ENCODE results near the gene CTNNA2. TPM values are rescaled to one million over a fixed set of nuclear protein-coding genes. Genes with fewer than 3 reads are reported as not detected.

CTNNA2 gene
- total RNA-seq, 1 donor from 2014 or later: not detected

DNA sequence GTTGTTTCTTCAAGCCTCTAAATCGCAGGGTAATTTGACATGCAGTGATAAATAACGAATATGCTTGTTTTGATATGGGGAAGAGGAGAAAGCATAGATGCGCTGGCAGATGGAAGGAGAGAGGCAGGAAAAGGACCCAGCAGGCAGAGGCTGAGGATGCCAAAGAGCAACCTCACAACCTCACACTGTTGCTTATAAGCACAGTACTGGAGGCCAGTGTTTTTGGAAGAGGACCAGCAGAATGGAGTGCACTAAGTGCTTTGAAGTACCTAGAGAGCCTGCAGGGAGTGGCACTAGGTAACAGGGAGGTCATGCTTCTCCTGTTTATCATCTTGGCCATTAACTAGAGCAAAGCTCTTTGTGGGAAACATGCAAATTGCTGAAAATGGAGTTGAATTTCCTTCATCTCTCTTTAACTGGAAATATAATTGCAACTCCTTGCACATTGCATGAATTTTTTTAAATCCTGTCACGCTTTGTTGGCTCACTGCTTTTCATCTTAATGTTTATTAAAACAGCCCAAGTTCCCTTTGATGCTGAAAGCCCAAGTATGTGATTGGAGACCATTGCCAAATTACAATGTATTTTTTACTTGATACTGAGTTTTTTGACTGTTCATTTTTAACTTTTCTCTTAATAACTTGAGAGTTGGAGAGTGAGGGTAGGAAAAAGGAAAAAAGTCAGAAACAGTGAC lies 555.3 kb downstream of the CTNNA2 start:
- no peaks in the 10 kb centered on the region for H3K9me3 ChIP-seq
- H3K36me3 ChIP-seq: no peaks in the 10 kb centered on the region
- intact Hi-C loops (cut with DNase I): no loop called here
- no peaks in the 10 kb centered on the region for H3K4me1 ChIP-seq
- H3K4me3 ChIP-seq: no peak overlapping the region
- peak; percentile 96 for ATAC-seq
- TF ChIP-seq, protein P1, sequence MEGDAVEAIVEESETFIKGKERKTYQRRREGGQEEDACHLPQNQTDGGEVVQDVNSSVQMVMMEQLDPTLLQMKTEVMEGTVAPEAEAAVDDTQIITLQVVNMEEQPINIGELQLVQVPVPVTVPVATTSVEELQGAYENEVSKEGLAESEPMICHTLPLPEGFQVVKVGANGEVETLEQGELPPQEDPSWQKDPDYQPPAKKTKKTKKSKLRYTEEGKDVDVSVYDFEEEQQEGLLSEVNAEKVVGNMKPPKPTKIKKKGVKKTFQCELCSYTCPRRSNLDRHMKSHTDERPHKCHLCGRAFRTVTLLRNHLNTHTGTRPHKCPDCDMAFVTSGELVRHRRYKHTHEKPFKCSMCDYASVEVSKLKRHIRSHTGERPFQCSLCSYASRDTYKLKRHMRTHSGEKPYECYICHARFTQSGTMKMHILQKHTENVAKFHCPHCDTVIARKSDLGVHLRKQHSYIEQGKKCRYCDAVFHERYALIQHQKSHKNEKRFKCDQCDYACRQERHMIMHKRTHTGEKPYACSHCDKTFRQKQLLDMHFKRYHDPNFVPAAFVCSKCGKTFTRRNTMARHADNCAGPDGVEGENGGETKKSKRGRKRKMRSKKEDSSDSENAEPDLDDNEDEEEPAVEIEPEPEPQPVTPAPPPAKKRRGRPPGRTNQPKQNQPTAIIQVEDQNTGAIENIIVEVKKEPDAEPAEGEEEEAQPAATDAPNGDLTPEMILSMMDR (IDR thresholded peaks at IDR 0.05): no peak
- no peak for DNase-seq
- H3K27ac ChIP-seq: no peak overlapping the region
- no peaks in the 10 kb centered on the region for H3K27me3 ChIP-seq

GRCh38 chr2:80070587-80070986 lies 557.7 kb downstream of the CTNNA2 start:
- no peaks in the 10 kb centered on the region for H3K9me3 ChIP-seq
- no peak overlapping the region for H3K4me3 ChIP-seq
- H3K36me3 ChIP-seq: no peaks in the 10 kb centered on the region
- ATAC-seq (no peak), DNase-seq (no peak)
- H3K27me3 ChIP-seq: no peaks in the 10 kb centered on the region
- TF ChIP-seq, protein P1 (IDR thresholded peaks at IDR 0.05): no peak
- no peaks in the 10 kb centered on the region for H3K4me1 ChIP-seq
- no peak overlapping the region for H3K27ac ChIP-seq
- intact Hi-C loops (cut with DNase I): no loop called here

DNA sequence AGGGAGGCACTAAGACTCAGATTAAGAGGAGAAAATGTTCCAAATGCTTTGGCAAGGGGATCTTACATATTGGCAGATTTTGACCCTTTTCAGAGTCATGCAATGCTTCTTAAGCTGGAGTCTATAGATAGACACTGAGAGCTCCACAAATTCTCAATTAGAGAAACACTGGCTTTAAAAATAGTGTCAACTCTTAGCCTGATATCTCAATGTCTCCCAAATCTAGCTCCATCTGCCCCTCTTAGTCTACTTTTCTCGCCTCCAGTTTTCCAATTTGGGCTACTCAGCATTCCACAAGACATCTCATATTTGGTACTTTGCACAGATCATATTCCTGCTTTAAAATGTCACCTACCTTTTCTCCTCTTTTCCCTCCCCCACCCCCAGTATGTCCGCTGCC lies 559.1 kb downstream of the CTNNA2 start:
- no peaks in the 10 kb centered on the region for H3K9me3 ChIP-seq
- ATAC-seq: no peak
- TF ChIP-seq, protein P1 (IDR thresholded peaks at IDR 0.05): no peak
- H3K36me3 ChIP-seq: no peaks in the 10 kb centered on the region
- H3K4me1 ChIP-seq: no peaks in the 10 kb centered on the region
- DNase-seq: no peak
- no peaks in the 10 kb centered on the region for H3K27me3 ChIP-seq
- H3K27ac ChIP-seq: no peak overlapping the region
- intact Hi-C loops (cut with DNase I): no loop called here
- no peak overlapping the region for H3K4me3 ChIP-seq

- peak; percentile 82 for ATAC-seq
- Histone ChIP-seq H3K36me3 (no peaks in the 10 kb centered on the region), H3K4me1 (no peaks in the 10 kb centered on the region), H3K27me3 (no peaks in the 10 kb centered on the region), H3K9me3 (no peaks in the 10 kb centered on the region), H3K4me3 (no peak overlapping the region), H3K27ac (no peak overlapping the region)
- DNase-seq: no peak
- TF ChIP-seq, protein P1 (IDR thresholded peaks at IDR 0.05): peak; percentile 67
- intact Hi-C loops (cut with DNase I): no loop called here
Measured at GRCh38 chr2:80073134-80073561, 560.3 kb downstream of the CTNNA2 start.

- Histone ChIP-seq H3K9me3 (no peaks in the 10 kb centered on the region), H3K27ac (no peak overlapping the region), H3K4me3 (no peak overlapping the region), H3K27me3 (no peaks in the 10 kb centered on the region), H3K4me1 (no peaks in the 10 kb centered on the region), H3K36me3 (no peaks in the 10 kb centered on the region)
- no peak for DNase-seq
- intact Hi-C loops (cut with DNase I): no loop called here
- TF ChIP-seq, protein P1 (IDR thresholded peaks at IDR 0.05): no peak
- ATAC-seq: no peak
Measured at GRCh38 chr2:80074321-80075070, 561.6 kb downstream of the CTNNA2 start.

All from upper lobe of right lung (tissue), 1 donor.